Body of pancreas (tissue), 4 donors: ENCODE results near the gene HSCB. TPM values are rescaled to one million over a fixed set of nuclear protein-coding genes. Genes with fewer than 3 reads are reported as not detected.

ENCODE experiments used
- ATAC-seq: fragments of 150-250 bp; one replicate; pipeline ENCODE4 v1.9.1; 2016
- DNase-seq, 4 donors: peaks; one replicate each; pipeline ENCODE4 v3.0.0-alpha.2; 2019
- H3K27ac ChIP-seq, 4 donors: fragments of 200-600 bp; sonication (generic); 1 replicate in 3 of 4; 2 replicates in 1 of 4; pipeline versions ENCODE4 v1.5.1 to v1.6.1; 2016 to 2019; ENCODE audit warnings: mild to moderate bottlenecking in 1 of 4, mixed read lengths in 1 of 4, moderate library complexity in 1 of 4
- H3K27me3 ChIP-seq, 2 donors: fragments of 200-600 bp; sonication (generic); one replicate each; pipeline ENCODE4 v1.6.0; 2016; ENCODE audit warnings: mild to moderate bottlenecking in 1 of 2
- H3K36me3 ChIP-seq, 2 donors: fragments of 200-600 bp; sonication (generic); replicated peaks in 1 of 2; 2 replicates each; pipeline ENCODE4 v1.5.1; 2016; ENCODE audit warnings: low read depth in 2 of 2; ENCODE audit not compliant: insufficient read depth in 1 of 2
- H3K4me1 ChIP-seq: fragments of 200-600 bp; sonication (generic); one replicate; pipeline ENCODE4 v1.6.0; 2016
- H3K4me3 ChIP-seq, 2 donors: fragments of 200-600 bp; sonication (generic); 1 replicate in 1 of 2; 2 replicates in 1 of 2; pipeline ENCODE4 v1.5.1; 2016 to 2019
- H3K9me3 ChIP-seq, 3 donors: fragments of 200-600 bp; sonication (generic); 1 replicate in 2 of 3; 2 replicates in 1 of 3; pipeline ENCODE4 v1.5.1; 2016
- CTCF ChIP-seq, 7 experiments: fragments of 450-650 bp in 4 of 7; fragments of 200-600 bp in 3 of 7; sonication (generic) in 3 of 7; IDR thresholded peaks; one replicate each; pipeline ENCODE4 v1.5.1; 2016 to 2019; ENCODE audit warnings: antibody characterized with exemption in 7 of 7
- POLR2A ChIP-seq, 3 donors: fragments of 450-650 bp; IDR thresholded peaks; one replicate each; pipeline ENCODE4 v1.6.1; 2016; ENCODE audit warnings: antibody characterized with exemption in 3 of 3, mild to moderate bottlenecking in 2 of 3
- WGBS, 2 donors: methylation state at CpG; one replicate each; pipeline ENCODE4 v1.1.5; 2017; 5-methylcytosine and 5-hydroxymethylcytosine counted together
- intact Hi-C: fragments of 100-400 bp; cut with DNase I; formaldehyde crosslinking; loops from one replicate; pipeline ENCODE4 v1.15.1; 2023
- total RNA-seq, 2 donors: library from RNA; depleted of rRNA; stranded (reverse); fragments of >200 nt; gene quantifications; one replicate each; pipeline ENCODE4 v1.1.0, GENCODE V29; 2016

HSCB gene
- total RNA-seq, 2 donors from 2014 or later, result 11.7 to 14.2 TPM

- no peak for TF ChIP-seq POLR2A (IDR thresholded peaks at IDR 0.05)
- no peak for TF ChIP-seq CTCF (IDR thresholded peaks at IDR 0.05)
- Histone ChIP-seq H3K27ac (peak overlapping the region; percentile 4 to 53 (median 38)), H3K4me3 (no peak overlapping the region), H3K9me3 (no peaks in the 10 kb centered on the region), H3K4me1 (peaks cover 28% of the 10 kb centered on the region), H3K36me3 (peaks cover 6 to 16% of the 10 kb centered on the region in 2 donors), H3K27me3 (no peaks in the 10 kb centered on the region)
- intact Hi-C loops, result loop anchor here (10.0 kb wide), 1 partner anchor 51 kb away; no protein-coding TSS in a partner anchor
- ATAC-seq, result peak; percentile 27
- peak in 1 of 4 donors; percentile 10 for DNase-seq
- 32 to 50% methylated on average over 4 of the region's 4 CpGs for WGBS, 2 donors
Measured at GRCh38 chr22:28783786-28784671, 42.2 kb downstream of the HSCB start.

- Histone ChIP-seq H3K4me1 (peaks cover 35% of the 10 kb centered on the region), H3K36me3 (peaks cover 0 to 10% of the 10 kb centered on the region in 2 donors), H3K4me3 (no peak overlapping the region), H3K27me3 (no peaks in the 10 kb centered on the region), H3K9me3 (no peaks in the 10 kb centered on the region), H3K27ac (no peak overlapping the region)
- TF ChIP-seq POLR2A (IDR thresholded peaks at IDR 0.05) (no peak), CTCF (IDR thresholded peaks at IDR 0.05) (no peak)
- intact Hi-C loops, result loop anchor here (10.0 kb wide), 1 partner anchor 46 kb away; no protein-coding TSS in a partner anchor
- 61 to 65% methylated on average over 3 of the region's 3 CpGs for WGBS, 2 donors
- ATAC-seq, result no peak
- DNase-seq, result no peak
Measured at GRCh38 chr22:28788601-28789000, 46.8 kb downstream of the HSCB start.

DNA sequence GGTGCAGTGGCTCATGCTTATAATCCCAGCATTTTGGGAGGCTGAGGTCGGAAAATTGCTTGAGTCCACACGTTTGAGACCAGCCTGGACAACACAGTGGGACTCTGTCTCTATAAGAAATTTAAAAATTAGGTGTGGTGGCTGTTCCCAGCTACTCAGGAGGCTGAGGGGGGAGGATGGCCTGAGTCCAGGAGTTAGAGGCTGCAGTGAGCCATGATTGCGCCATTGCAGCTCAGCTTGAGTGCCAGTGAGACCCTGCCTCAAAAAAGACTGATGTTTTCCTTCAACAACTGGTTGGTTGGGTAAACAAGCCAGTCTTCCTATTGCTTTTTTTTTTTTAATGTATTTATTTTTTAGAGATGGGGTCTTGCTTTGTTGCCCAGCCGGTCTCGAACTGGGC lies 49.3 kb downstream of the HSCB start:
- Histone ChIP-seq H3K27me3 (no peaks in the 10 kb centered on the region), H3K4me3 (no peak overlapping the region), H3K9me3 (no peaks in the 10 kb centered on the region), H3K36me3 (peaks cover 13 to 17% of the 10 kb centered on the region in 2 donors), H3K4me1 (peaks cover 47% of the 10 kb centered on the region), H3K27ac (peak overlapping the region in 3 of 4 donors; percentile 64 to 100 (median 70))
- WGBS, 2 donors, result 69 to 81% methylated on average over 5 of the region's 5 CpGs
- intact Hi-C loops, result no loop called here
- TF ChIP-seq CTCF (IDR thresholded peaks at IDR 0.05), result no peak
- TF ChIP-seq POLR2A (IDR thresholded peaks at IDR 0.05), result no peak
- DNase-seq (no peak), ATAC-seq (no peak)

DNA sequence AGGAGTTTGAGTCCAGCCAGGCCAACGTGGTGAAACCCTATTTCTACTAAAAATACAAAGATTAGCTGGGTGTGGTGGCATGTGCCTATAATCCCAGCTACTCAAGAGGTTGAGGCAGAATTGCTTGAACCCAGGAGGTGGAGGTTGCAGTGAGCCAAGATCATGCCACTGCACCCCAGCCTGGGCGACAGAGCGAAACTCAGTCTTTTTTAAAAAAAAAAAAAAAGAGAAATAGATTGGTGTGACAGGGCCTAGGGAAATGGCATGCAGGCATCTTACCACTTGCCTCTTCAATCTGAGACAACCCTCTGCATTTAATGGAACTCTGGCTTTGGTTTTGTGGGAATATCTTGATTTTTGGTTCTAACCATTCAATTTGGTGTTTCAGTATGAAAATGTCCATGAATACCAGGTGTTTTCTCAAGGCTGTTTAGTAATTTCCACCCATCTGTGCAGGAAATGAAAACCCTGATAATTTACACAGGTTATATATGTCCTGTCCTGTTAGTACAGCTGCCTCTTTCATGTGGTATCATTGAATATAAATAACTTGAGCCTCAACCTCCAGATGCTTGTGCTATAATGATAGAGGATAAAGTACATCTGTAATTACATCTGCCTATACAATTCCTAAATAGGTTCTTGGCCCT lies 50.1 kb downstream of the HSCB start:
- DNase-seq, result no peak
- TF ChIP-seq CTCF (IDR thresholded peaks at IDR 0.05) (no peak), POLR2A (IDR thresholded peaks at IDR 0.05) (no peak)
- Histone ChIP-seq H3K27me3 (no peaks in the 10 kb centered on the region), H3K36me3 (peaks cover 18 to 23% of the 10 kb centered on the region in 2 donors), H3K9me3 (no peaks in the 10 kb centered on the region), H3K4me3 (no peak overlapping the region), H3K4me1 (peaks cover 55% of the 10 kb centered on the region), H3K27ac (peak overlapping the region; percentile 39 to 100 (median 67))
- 26 to 41% methylated on average over 3 of the region's 3 CpGs for WGBS, 2 donors
- intact Hi-C loops, result no loop called here
- peak; percentile 5 for ATAC-seq
